Neural progenitor cell (in vitro differentiated cells): Measurements from ENCODE around the gene LMF1.

ENCODE experiments used
- CTCF ChIP-seq: fragments of 200-600 bp; sonication (generic); IDR thresholded peaks from 2 replicates; pipeline ENCODE4 v1.5.1; 2017; ENCODE audit warnings: antibody characterized with exemption, mild to moderate bottlenecking
- EZH2phosphoT487 ChIP-seq: fragments of 200-600 bp; sonication (generic); IDR thresholded peaks from 2 replicates; pipeline ENCODE4 v1.6.1; 2017; ENCODE audit warnings: antibody characterized with exemption

GRCh38 chr16:934178-934577 lies 36.6 kb downstream of the LMF1 start:
- no peak for TF ChIP-seq CTCF
- TF ChIP-seq EZH2phosphoT487 = no peak
